Activated T-helper 1 cell treated with anti-CD3 and anti-CD28 coated beads, Interleukin-12 subunit alpha, Interleukin-12 subunit beta, Interleukin-2, Interleukin-4 antibody, amounts not matched to agents 30 ng/mL and 10 ng/mL and 1 ng/mL, durations not matched to agents 14 hours and 24 hours and 36 hours (primary cell): ENCODE measurements around the gene TMC1. TPM values are rescaled to one million over a fixed set of nuclear protein-coding genes. Genes with fewer than 3 reads are reported as not detected.
"Not testable (repeated sequence)": the region's sequence is repeated elsewhere in the genome, so short reads cannot be mapped to it uniquely, and the experiment has no call there.

Experiments used
- DNase-seq: peaks from one replicate; pipeline ENCODE4 v3.0.0; 2021; ENCODE audit warnings: low spot score
- H3K27ac Mint-ChIP-seq: one replicate; pipeline ENCODE4 v1.8.0; 2021; ENCODE audit warnings: mild to moderate bottlenecking, mixed read lengths
- H3K27me3 Mint-ChIP-seq: one replicate; pipeline ENCODE4 v1.8.0; 2022; ENCODE audit warnings: mild to moderate bottlenecking, moderate library complexity, mixed read lengths; ENCODE audit not compliant: insufficient read depth
- H3K36me3 Mint-ChIP-seq: one replicate; pipeline ENCODE4 v1.8.0; 2021; ENCODE audit warnings: low read depth, mixed read lengths
- H3K4me1 Mint-ChIP-seq: one replicate; pipeline ENCODE4 v1.8.0; 2021; ENCODE audit warnings: low read depth, mixed read lengths
- H3K4me3 Mint-ChIP-seq: one replicate; pipeline ENCODE4 v1.8.0; 2021; ENCODE audit warnings: mild to moderate bottlenecking, moderate library complexity, mixed read lengths
- H3K9me3 Mint-ChIP-seq: one replicate; pipeline ENCODE4 v1.8.0; 2021; ENCODE audit warnings: mixed read lengths
- intact Hi-C: fragments of 100-400 bp; cut with micrococcal nuclease; formaldehyde crosslinking; loops from one replicate; pipeline ENCODE4 v1.15.1; 2024
- total RNA-seq: library from RNA; stranded (reverse); gene quantifications from 2 replicates; pipeline ENCODE4 v1.2.3, GENCODE V29; 2022

Gene TMC1
- total RNA-seq, 1 donor from 2014 or later = not detected

- Mint-ChIP-seq H3K4me1 (no peaks in the 10 kb centered on the region), H3K27ac (no peak overlapping the region), H3K9me3 (peaks cover 23% of the 10 kb centered on the region), H3K4me3 (no peak overlapping the region), H3K27me3 (no peaks in the 10 kb centered on the region), H3K36me3 (no peaks in the 10 kb centered on the region)
- no peak for DNase-seq
- intact Hi-C loops = no loop called here
These were observed 323.0 kb downstream of the TMC1 start for GRCh38 chr9:72844440-72844768.

GRCh38 chr9:72845052-72845451 lies 323.6 kb downstream of the TMC1 start:
- H3K36me3 Mint-ChIP-seq, DNase-seq, H3K4me1 Mint-ChIP-seq, H3K27ac Mint-ChIP-seq, intact Hi-C loops, H3K27me3 Mint-ChIP-seq, H3K4me3 Mint-ChIP-seq: not testable (repeated sequence)
- H3K9me3 Mint-ChIP-seq = peaks cover 23% of the 10 kb centered on the region

GRCh38 chr9:72850209-72850608 lies 328.8 kb downstream of the TMC1 start:
- H3K27me3 Mint-ChIP-seq, H3K4me1 Mint-ChIP-seq, DNase-seq, H3K27ac Mint-ChIP-seq, H3K36me3 Mint-ChIP-seq, intact Hi-C loops, H3K9me3 Mint-ChIP-seq, H3K4me3 Mint-ChIP-seq: not testable (repeated sequence)

- Mint-ChIP-seq H3K27me3 (peaks cover 4% of the 10 kb centered on the region), H3K36me3 (no peaks in the 10 kb centered on the region), H3K4me1 (no peaks in the 10 kb centered on the region), H3K27ac (no peak overlapping the region), H3K4me3 (no peak overlapping the region), H3K9me3 (no peaks in the 10 kb centered on the region)
- DNase-seq = no peak
- intact Hi-C loops = loop anchor here (5.0 kb wide), 3 partner anchors 167 to 327 kb away; no protein-coding TSS in a partner anchor
These were observed 333.9 kb downstream of the TMC1 start for GRCh38 chr9:72855321-72855720.

- Mint-ChIP-seq H3K27me3 (peaks cover 4% of the 10 kb centered on the region), H3K4me1 (no peaks in the 10 kb centered on the region), H3K9me3 (no peaks in the 10 kb centered on the region), H3K4me3 (no peak overlapping the region), H3K36me3 (no peaks in the 10 kb centered on the region), H3K27ac (no peak overlapping the region)
- intact Hi-C loops = loop anchor here (5.0 kb wide), 3 partner anchors 166 to 326 kb away; no protein-coding TSS in a partner anchor
- DNase-seq = no peak
These were observed 334.6 kb downstream of the TMC1 start for GRCh38 chr9:72855890-72856523.

- Mint-ChIP-seq H3K9me3 (no peaks in the 10 kb centered on the region), H3K4me3 (no peak overlapping the region)
These were observed 335.7 kb downstream of the TMC1 start for GRCh38 chr9:72856972-72857623.

GRCh38 chr9:72857624-72857996 lies 336.2 kb downstream of the TMC1 start:
- peaks cover 4% of the 10 kb centered on the region for H3K27me3 Mint-ChIP-seq
- H3K9me3 Mint-ChIP-seq = no peaks in the 10 kb centered on the region
- no peaks in the 10 kb centered on the region for H3K4me1 Mint-ChIP-seq
- H3K4me3 Mint-ChIP-seq = no peak overlapping the region
- intact Hi-C loops = loop anchor here (5.0 kb wide), 3 partner anchors 165 to 325 kb away; no protein-coding TSS in a partner anchor
- no peaks in the 10 kb centered on the region for H3K36me3 Mint-ChIP-seq
- no peak for DNase-seq
- no peak overlapping the region for H3K27ac Mint-ChIP-seq

More at GRCh38 chr9:72856972-72857623, 335.7 kb downstream of the TMC1 start:
- Mint-ChIP-seq H3K27ac (no peak overlapping the region), H3K4me1 (no peaks in the 10 kb centered on the region), H3K27me3 (peaks cover 4% of the 10 kb centered on the region), H3K36me3 (no peaks in the 10 kb centered on the region)
- intact Hi-C loops = loop anchor here (5.0 kb wide), 3 partner anchors 165 to 325 kb away; no protein-coding TSS in a partner anchor
- DNase-seq = no peak

GRCh38 chr9:72858089-72858912 lies 336.9 kb downstream of the TMC1 start:
- H3K4me1 Mint-ChIP-seq = no peaks in the 10 kb centered on the region
- peaks cover 4% of the 10 kb centered on the region for H3K27me3 Mint-ChIP-seq
- intact Hi-C loops = loop anchor here (5.0 kb wide), 3 partner anchors 164 to 324 kb away; no protein-coding TSS in a partner anchor
- no peak overlapping the region for H3K4me3 Mint-ChIP-seq
- no peaks in the 10 kb centered on the region for H3K9me3 Mint-ChIP-seq
- no peak for DNase-seq
- H3K36me3 Mint-ChIP-seq = no peaks in the 10 kb centered on the region
- H3K27ac Mint-ChIP-seq = no peak overlapping the region

- DNase-seq, H3K4me3 Mint-ChIP-seq, H3K27me3 Mint-ChIP-seq, intact Hi-C loops, H3K27ac Mint-ChIP-seq, H3K36me3 Mint-ChIP-seq, H3K9me3 Mint-ChIP-seq, H3K4me1 Mint-ChIP-seq: not testable (repeated sequence)
These were observed 341.4 kb downstream of the TMC1 start for GRCh38 chr9:72862788-72863187.

- H3K4me1 Mint-ChIP-seq = no peaks in the 10 kb centered on the region
- H3K27me3 Mint-ChIP-seq = no peaks in the 10 kb centered on the region
- no peak overlapping the region for H3K4me3 Mint-ChIP-seq
- DNase-seq = no peak
- no peaks in the 10 kb centered on the region for H3K9me3 Mint-ChIP-seq
- intact Hi-C loops = no loop called here
- no peaks in the 10 kb centered on the region for H3K36me3 Mint-ChIP-seq
- H3K27ac Mint-ChIP-seq = no peak overlapping the region
These were observed 342.2 kb downstream of the TMC1 start for GRCh38 chr9:72863456-72864094.

- no peak for DNase-seq
- Mint-ChIP-seq H3K27ac (no peak overlapping the region), H3K36me3 (no peaks in the 10 kb centered on the region), H3K4me1 (no peaks in the 10 kb centered on the region), H3K27me3 (no peaks in the 10 kb centered on the region), H3K4me3 (no peak overlapping the region), H3K9me3 (no peaks in the 10 kb centered on the region)
- intact Hi-C loops = no loop called here
These were observed 342.9 kb downstream of the TMC1 start for GRCh38 chr9:72864327-72864726.

- H3K4me1 Mint-ChIP-seq = no peaks in the 10 kb centered on the region
- H3K36me3 Mint-ChIP-seq = no peaks in the 10 kb centered on the region
- intact Hi-C loops = no loop called here
These were observed 350.3 kb downstream of the TMC1 start for GRCh38 chr9:72871685-72872084.

More at GRCh38 chr9:72871685-72872084, 350.3 kb downstream of the TMC1 start:
- Mint-ChIP-seq H3K27me3 (no peaks in the 10 kb centered on the region), H3K9me3 (no peaks in the 10 kb centered on the region), H3K4me3 (no peak overlapping the region), H3K27ac (no peak overlapping the region)
- no peak for DNase-seq
